Stimulated activated CD4-positive, alpha-beta T cell treated with anti-CD3 and anti-CD28 coated beads, Interleukin-12 subunit alpha, Interleukin-12 subunit beta, amount 100 ng/mL, for 24 hours (primary cell): ENCODE measurements around the gene TPM1.
"Not testable (repeated sequence)": the region's sequence is repeated elsewhere in the genome, so short reads cannot be mapped to it uniquely, and the experiment has no call there.

Experiments
- DNase-seq, 2 experiments: peaks; one replicate each; pipeline ENCODE4 v3.0.0-alpha.2; 2020; ENCODE audit warnings: low read depth in 2 of 2

TPM1 gene

GRCh38 chr15:63094495-63094931 is 52.0 kb downstream of the TPM1 start:
- DNase-seq: no peak

GRCh38 chr15:63096178-63096577 is 53.6 kb downstream of the TPM1 start:
- no peak for DNase-seq

GRCh38 chr15:63098901-63099300 is 56.4 kb downstream of the TPM1 start:
- DNase-seq: not testable (repeated sequence)

- not testable (repeated sequence) for DNase-seq
Observed at GRCh38 chr15:63099581-63099980, 57.0 kb downstream of the TPM1 start.

- DNase-seq: no peak
Observed at GRCh38 chr15:63103416-63103815, 60.9 kb downstream of the TPM1 start.

- DNase-seq: no peak
Observed at GRCh38 chr15:63104727-63105126, 62.2 kb downstream of the TPM1 start.

- DNase-seq: not testable (repeated sequence)
Observed at GRCh38 chr15:63105354-63105753, 62.8 kb downstream of the TPM1 start.

GRCh38 chr15:63107895-63108546 is 65.5 kb downstream of the TPM1 start:
- no peak for DNase-seq

- DNase-seq: no peak
Observed at GRCh38 chr15:63109498-63109897, 67.0 kb downstream of the TPM1 start.

- no peak for DNase-seq
Observed at GRCh38 chr15:63109920-63110319, 67.4 kb downstream of the TPM1 start.

- no peak for DNase-seq
Observed at GRCh38 chr15:63110428-63111026, 68.0 kb downstream of the TPM1 start.

- DNase-seq: no peak
Observed at GRCh38 chr15:63111481-63111880, 68.9 kb downstream of the TPM1 start.

- no peak for DNase-seq
Observed at GRCh38 chr15:63112871-63113270, 70.3 kb downstream of the TPM1 start.

GRCh38 chr15:63114465-63114864 is 71.9 kb downstream of the TPM1 start:
- no peak for DNase-seq
